Astrocyte (in vitro differentiated cells and primary cell): ENCODE data around the gene TDO2. TPM values are rescaled to one million over a fixed set of nuclear protein-coding genes. Genes with fewer than 3 reads are reported as not detected.

Experiments
- DNase-seq: peaks from one replicate; pipeline ENCODE4 v3.0.0-alpha.2; 2010; ENCODE audit warnings: low read depth
- FAIRE-seq: peaks from 2 replicates; lab custom pipeline; 2011; peaks lifted over from hg19 to GRCh38; lab: Jason Lieb, UNC
- H2AFZ ChIP-seq: 2 replicates; pipeline ENCODE4 v1.6.0; 2012; ENCODE audit warnings: low read depth, low read length, inconsistent platforms
- H3K27ac ChIP-seq: 2 replicates; pipeline ENCODE4 v1.5.1; 2011; ENCODE audit warnings: low read depth, low read length, inconsistent platforms
- H3K27me3 ChIP-seq: 2 replicates; pipeline ENCODE4 v1.6.0; 2011; ENCODE audit warnings: low read length, inconsistent platforms; ENCODE audit not compliant: insufficient read depth
- H3K36me3 ChIP-seq: 2 replicates; pipeline ENCODE4 v1.5.1; 2011; ENCODE audit warnings: low read length, inconsistent platforms; ENCODE audit not compliant: insufficient read depth
- H3K4me1 ChIP-seq: 2 replicates; pipeline ENCODE4 v1.5.1; 2011; ENCODE audit warnings: low read length, inconsistent platforms; ENCODE audit not compliant: insufficient read depth
- H3K4me2 ChIP-seq: 2 replicates; pipeline ENCODE4 v1.6.0; 2012; ENCODE audit warnings: low read length, inconsistent platforms
- H3K4me3 ChIP-seq: 2 replicates; pipeline ENCODE4 v1.5.1; 2011; ENCODE audit warnings: low read depth, mild to moderate bottlenecking, low read length, inconsistent platforms; ENCODE audit not compliant: insufficient read depth
- H3K79me2 ChIP-seq: 2 replicates; pipeline ENCODE4 v1.6.0; 2012; ENCODE audit warnings: mild to moderate bottlenecking, low read length, inconsistent platforms; ENCODE audit not compliant: insufficient read depth
- H3K9ac ChIP-seq: 2 replicates; pipeline ENCODE4 v1.6.0; 2012; ENCODE audit warnings: mild to moderate bottlenecking, low read length, inconsistent platforms
- H3K9me3 ChIP-seq: 2 replicates; pipeline ENCODE4 v1.5.1; 2012; ENCODE audit warnings: low read depth, mild to moderate bottlenecking, low read length, inconsistent platforms; ENCODE audit not compliant: insufficient read depth
- H4K20me1 ChIP-seq: 2 replicates; pipeline ENCODE4 v1.6.0; 2012; ENCODE audit warnings: low read length, inconsistent platforms; ENCODE audit not compliant: insufficient read depth
- H3K27ac Mint-ChIP-seq: one replicate; pipeline ENCODE4 v1.8.0; 2021; ENCODE audit warnings: mild to moderate bottlenecking, mixed read lengths; ENCODE audit not compliant: unreplicated experiment
- H3K27me3 Mint-ChIP-seq: one replicate; pipeline ENCODE4 v1.8.0; 2021; ENCODE audit warnings: low read depth, mixed read lengths; ENCODE audit not compliant: unreplicated experiment
- H3K36me3 Mint-ChIP-seq: one replicate; pipeline ENCODE4 v1.8.0; 2021; ENCODE audit warnings: low read depth, mixed read lengths; ENCODE audit not compliant: unreplicated experiment
- H3K4me1 Mint-ChIP-seq: one replicate; pipeline ENCODE4 v1.8.0; 2021; ENCODE audit warnings: low read depth, mixed read lengths; ENCODE audit not compliant: unreplicated experiment
- H3K4me3 Mint-ChIP-seq: one replicate; pipeline ENCODE4 v1.8.0; 2021; ENCODE audit warnings: mild to moderate bottlenecking, moderate library complexity, mixed read lengths; ENCODE audit not compliant: unreplicated experiment
- H3K9me3 Mint-ChIP-seq: one replicate; pipeline ENCODE4 v1.8.0; 2021; ENCODE audit warnings: mild to moderate bottlenecking, mixed read lengths; ENCODE audit not compliant: unreplicated experiment
- EZH2 ChIP-seq: IDR thresholded peaks from 2 replicates; pipeline ENCODE4 v1.6.1; 2012; ENCODE audit warnings: mild to moderate bottlenecking, low read length, inconsistent platforms; ENCODE audit not compliant: insufficient read depth
- total RNA-seq: library from RNA; stranded (reverse); gene quantifications from 2 replicates; pipeline ENCODE4 v1.2.1, GENCODE V29; 2021
- TF ChIP-seq, protein P1 (sequence below): IDR thresholded peaks from 2 replicates; pipeline ENCODE4 v1.5.1; 2011; ENCODE audit warnings: low read depth, mild to moderate bottlenecking, inconsistent platforms, low read length, moderate library complexity; ENCODE audit not compliant: insufficient read depth

The TDO2 gene
- total RNA-seq, 1 donor from 2014 or later: not detected

DNA sequence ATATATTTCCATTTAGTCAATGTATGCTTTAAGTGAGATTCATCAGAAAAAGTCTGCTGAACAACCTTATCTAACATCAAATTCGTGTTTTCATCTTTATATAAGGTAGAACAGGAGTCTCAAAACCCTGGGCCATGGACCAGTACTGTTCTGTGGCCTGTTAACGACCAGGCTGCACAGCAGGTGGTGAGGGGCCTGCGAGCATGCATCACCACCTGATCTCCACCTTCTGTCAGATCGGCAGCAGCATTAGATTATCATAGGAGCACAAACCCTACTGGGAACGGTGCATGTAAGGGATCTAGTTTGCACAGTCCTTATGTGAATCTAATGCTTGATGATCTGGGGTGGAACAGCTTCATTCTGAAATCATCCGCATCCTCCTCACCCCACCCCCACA, 47.0 kb downstream of the TDO2 start:
- Histone ChIP-seq H3K79me2 (no peaks in the 10 kb centered on the region), H3K36me3 (no peaks in the 10 kb centered on the region), H4K20me1 (no peaks in the 10 kb centered on the region), H2AFZ (no peak overlapping the region), H3K4me1 (peaks cover 10% of the 10 kb centered on the region), H3K4me2 (no peak overlapping the region), H3K9ac (no peak overlapping the region), H3K27me3 (no peaks in the 10 kb centered on the region), H3K4me3 (no peak overlapping the region), H3K9me3 (no peaks in the 10 kb centered on the region), H3K27ac (no peak overlapping the region)
- no peak overlapping the region for H3K27ac Mint-ChIP-seq
- H3K9me3 Mint-ChIP-seq: no peaks in the 10 kb centered on the region
- H3K36me3 Mint-ChIP-seq: no peaks in the 10 kb centered on the region
- FAIRE-seq (no peak), DNase-seq (no peak)
- no peak overlapping the region for H3K4me3 Mint-ChIP-seq
- peaks cover 13% of the 10 kb centered on the region for H3K4me1 Mint-ChIP-seq
- TF ChIP-seq, protein P1, sequence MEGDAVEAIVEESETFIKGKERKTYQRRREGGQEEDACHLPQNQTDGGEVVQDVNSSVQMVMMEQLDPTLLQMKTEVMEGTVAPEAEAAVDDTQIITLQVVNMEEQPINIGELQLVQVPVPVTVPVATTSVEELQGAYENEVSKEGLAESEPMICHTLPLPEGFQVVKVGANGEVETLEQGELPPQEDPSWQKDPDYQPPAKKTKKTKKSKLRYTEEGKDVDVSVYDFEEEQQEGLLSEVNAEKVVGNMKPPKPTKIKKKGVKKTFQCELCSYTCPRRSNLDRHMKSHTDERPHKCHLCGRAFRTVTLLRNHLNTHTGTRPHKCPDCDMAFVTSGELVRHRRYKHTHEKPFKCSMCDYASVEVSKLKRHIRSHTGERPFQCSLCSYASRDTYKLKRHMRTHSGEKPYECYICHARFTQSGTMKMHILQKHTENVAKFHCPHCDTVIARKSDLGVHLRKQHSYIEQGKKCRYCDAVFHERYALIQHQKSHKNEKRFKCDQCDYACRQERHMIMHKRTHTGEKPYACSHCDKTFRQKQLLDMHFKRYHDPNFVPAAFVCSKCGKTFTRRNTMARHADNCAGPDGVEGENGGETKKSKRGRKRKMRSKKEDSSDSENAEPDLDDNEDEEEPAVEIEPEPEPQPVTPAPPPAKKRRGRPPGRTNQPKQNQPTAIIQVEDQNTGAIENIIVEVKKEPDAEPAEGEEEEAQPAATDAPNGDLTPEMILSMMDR: no peak
- no peak for TF ChIP-seq EZH2
- no peaks in the 10 kb centered on the region for H3K27me3 Mint-ChIP-seq

- TF ChIP-seq, protein P1: no peak
- no peak for TF ChIP-seq EZH2
- Mint-ChIP-seq H3K27ac (peak overlapping the region; percentile 83), H3K4me1 (peaks cover 13% of the 10 kb centered on the region), H3K9me3 (no peaks in the 10 kb centered on the region), H3K4me3 (no peak overlapping the region), H3K36me3 (no peaks in the 10 kb centered on the region), H3K27me3 (no peaks in the 10 kb centered on the region)
- H3K9me3 ChIP-seq: no peaks in the 10 kb centered on the region
- H3K27me3 ChIP-seq: no peaks in the 10 kb centered on the region
- peak overlapping the region; percentile 97 for H3K9ac ChIP-seq
- peaks cover 10% of the 10 kb centered on the region for H3K4me1 ChIP-seq
- H3K4me2 ChIP-seq: peak overlapping the region; percentile 95
- peak overlapping the region; percentile 68 for H2AFZ ChIP-seq
- no peak for DNase-seq
- FAIRE-seq: peak; percentile 41
- H3K36me3 ChIP-seq: no peaks in the 10 kb centered on the region
- H4K20me1 ChIP-seq: no peaks in the 10 kb centered on the region
- H3K27ac ChIP-seq: peak overlapping the region; percentile 96
- H3K4me3 ChIP-seq: peak overlapping the region; percentile 26
- H3K79me2 ChIP-seq: no peaks in the 10 kb centered on the region
Measured at GRCh38 chr4:155952501-155952901, 49.0 kb downstream of the TDO2 start.

- FAIRE-seq (peak; percentile 68), DNase-seq (peak; percentile 60)
- H3K27me3 ChIP-seq: no peaks in the 10 kb centered on the region
- Mint-ChIP-seq H3K36me3 (no peaks in the 10 kb centered on the region), H3K4me3 (peak within 1 kb of the TSS; percentile 88), H3K27me3 (no peaks in the 10 kb centered on the region), H3K9me3 (no peaks in the 10 kb centered on the region), H3K4me1 (peaks cover 9% of the 10 kb centered on the region), H3K27ac (peak within 1 kb of the TSS; percentile 99)
- TF ChIP-seq EZH2: no peak
- TF ChIP-seq, protein P1: peak; percentile 57
- peak within 1 kb of the TSS; percentile 95 for H3K4me2 ChIP-seq
- H3K4me3 ChIP-seq: peak within 1 kb of the TSS; percentile 78
- peak within 1 kb of the TSS; percentile 96 for H3K27ac ChIP-seq
- H3K9ac ChIP-seq: peak within 1 kb of the TSS; percentile 97
- H3K4me1 ChIP-seq: peaks cover 7% of the 10 kb centered on the region
- H2AFZ ChIP-seq: peak within 1 kb of the TSS; percentile 76
- H3K9me3 ChIP-seq: no peaks in the 10 kb centered on the region
- no peaks in the 10 kb centered on the region for H3K79me2 ChIP-seq
- H3K36me3 ChIP-seq: no peaks in the 10 kb centered on the region
- no peaks in the 10 kb centered on the region for H4K20me1 ChIP-seq
Measured at GRCh38 chr4:155953151-155954117, 49.9 kb downstream of the TDO2 start, which contains the start of gene CTSO. Gene CTSO (minus strand): TSS chr4:155953866. CDS start chr4:155953847, 19 bp downstream.
